ENCODE data around the gene PDGFB. TPM values are rescaled to one million over a fixed set of nuclear protein-coding genes. Genes with fewer than 3 reads are reported as not detected.

The PDGFB gene
- total RNA-seq, 1 experiment from 2014 or later: 39.7 TPM

DNA sequence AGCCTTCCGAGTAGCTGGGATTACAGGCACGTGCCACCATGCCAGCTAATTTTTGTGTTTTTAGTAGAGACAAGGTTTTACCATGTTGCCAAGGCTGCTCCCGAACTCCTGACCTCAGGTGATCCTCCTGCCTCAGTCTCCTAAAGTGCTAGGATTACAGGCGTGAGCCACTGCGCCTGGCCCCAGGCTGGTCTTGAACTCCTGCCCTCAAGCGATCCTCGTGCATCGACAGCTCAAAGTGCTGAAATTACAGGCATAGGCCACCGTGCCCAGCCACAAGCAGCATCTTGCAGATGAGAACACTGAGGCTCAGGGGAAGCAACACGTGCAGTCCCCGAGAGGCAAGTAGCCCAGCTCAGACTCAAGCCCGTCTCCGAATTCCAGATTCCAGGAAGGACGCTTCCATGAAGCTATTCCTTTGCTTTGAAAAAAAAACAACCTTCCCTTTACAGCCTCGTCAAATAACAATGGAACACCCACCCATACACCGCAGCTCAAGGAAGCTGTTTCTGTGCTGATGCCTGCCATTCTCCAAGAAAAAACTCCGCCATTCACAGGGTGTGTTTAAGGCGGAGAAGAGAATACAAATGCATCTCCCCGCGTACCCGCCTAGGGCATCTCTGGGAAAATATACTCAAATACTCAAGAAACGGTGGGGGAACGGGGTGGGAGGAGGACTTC, 34.5 kb upstream of the PDGFB start:
- no peak for DNase-seq
- ChIA-PET CTCF (no interaction called here), POLR2A (ENCODE audit: unreplicated experiment) (interaction anchor here (0.6 kb wide), 2 partner anchors 14 to 848 kb away, joined by 3 to 4 read pairs; no protein-coding TSS in a partner anchor)
- H2AFZ ChIP-seq: no peak overlapping the region
- intact Hi-C loops (cut with micrococcal nuclease; ENCODE audit: unreplicated experiment): no loop called here
- no peaks in the 10 kb centered on the region; the same call in none of the 2 replicates for H3K9me3 ChIP-seq (ENCODE audit: insufficient read depth, low read depth)
- no peaks in the 10 kb centered on the region for H3K9me2 ChIP-seq (ENCODE audit: insufficient read depth)
- H4K20me1 ChIP-seq (ENCODE audit: insufficient read depth): no peaks in the 10 kb centered on the region
- no peak overlapping the region for H3K4me2 ChIP-seq
- no peaks in the 10 kb centered on the region for H3K79me2 ChIP-seq (ENCODE audit: low read depth)
- no peak for TF ChIP-seq EZH2 (IDR thresholded peaks at IDR 0.05; ENCODE audit: low read depth)
- TF ChIP-seq, protein P1, sequence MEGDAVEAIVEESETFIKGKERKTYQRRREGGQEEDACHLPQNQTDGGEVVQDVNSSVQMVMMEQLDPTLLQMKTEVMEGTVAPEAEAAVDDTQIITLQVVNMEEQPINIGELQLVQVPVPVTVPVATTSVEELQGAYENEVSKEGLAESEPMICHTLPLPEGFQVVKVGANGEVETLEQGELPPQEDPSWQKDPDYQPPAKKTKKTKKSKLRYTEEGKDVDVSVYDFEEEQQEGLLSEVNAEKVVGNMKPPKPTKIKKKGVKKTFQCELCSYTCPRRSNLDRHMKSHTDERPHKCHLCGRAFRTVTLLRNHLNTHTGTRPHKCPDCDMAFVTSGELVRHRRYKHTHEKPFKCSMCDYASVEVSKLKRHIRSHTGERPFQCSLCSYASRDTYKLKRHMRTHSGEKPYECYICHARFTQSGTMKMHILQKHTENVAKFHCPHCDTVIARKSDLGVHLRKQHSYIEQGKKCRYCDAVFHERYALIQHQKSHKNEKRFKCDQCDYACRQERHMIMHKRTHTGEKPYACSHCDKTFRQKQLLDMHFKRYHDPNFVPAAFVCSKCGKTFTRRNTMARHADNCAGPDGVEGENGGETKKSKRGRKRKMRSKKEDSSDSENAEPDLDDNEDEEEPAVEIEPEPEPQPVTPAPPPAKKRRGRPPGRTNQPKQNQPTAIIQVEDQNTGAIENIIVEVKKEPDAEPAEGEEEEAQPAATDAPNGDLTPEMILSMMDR (conservative IDR thresholded peaks at IDR 0.05): no peak
- no TSS peak for BruUV-seq (replicated peaks)
- no peaks in the 10 kb centered on the region for H3K27me3 ChIP-seq (ENCODE audit: insufficient read depth, low read depth)
- H3K4me3 ChIP-seq: no peak overlapping the region
- H3K36me3 ChIP-seq (ENCODE audit: low read depth): no peaks in the 10 kb centered on the region
- peaks cover 31% of the 10 kb centered on the region for H3K4me1 ChIP-seq (replicated peaks; ENCODE audit: insufficient read depth)
- peaks cover 45% of the 10 kb centered on the region for H3F3A ChIP-seq (ENCODE audit: insufficient read depth, low read depth)
- no peak overlapping the region for H3K27ac ChIP-seq

DNA sequence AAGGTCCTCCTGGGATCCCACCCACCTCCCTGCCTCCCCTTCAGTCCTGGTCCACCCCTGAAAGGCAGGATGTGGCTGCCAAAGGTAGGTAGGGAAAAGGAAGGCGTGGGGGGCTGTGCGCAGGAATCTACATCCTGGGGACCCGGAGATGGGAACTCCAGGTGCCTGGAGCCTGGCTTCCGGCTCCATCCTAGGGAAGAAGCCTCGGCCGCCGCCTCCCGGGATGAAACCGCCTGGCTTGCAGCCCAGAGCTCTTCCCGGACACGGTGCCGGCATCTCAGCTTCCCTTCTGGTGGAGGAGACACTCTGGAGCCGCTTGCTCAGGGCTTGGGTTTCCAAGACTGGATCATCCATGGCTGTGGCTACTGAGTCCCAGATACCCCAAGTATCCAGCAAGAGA, 33.3 kb upstream of the PDGFB start:
- Histone ChIP-seq H3K27ac (no peak overlapping the region), H3K4me2 (no peak overlapping the region), H3K9me2 (ENCODE audit: insufficient read depth) (no peaks in the 10 kb centered on the region), H3K36me3 (ENCODE audit: low read depth) (no peaks in the 10 kb centered on the region), H3K4me3 (no peak overlapping the region), H3K9me3 (ENCODE audit: insufficient read depth, low read depth) (no peaks in the 10 kb centered on the region; the same call in none of the 2 replicates), H3F3A (ENCODE audit: insufficient read depth, low read depth) (peaks cover 36% of the 10 kb centered on the region), H3K79me2 (ENCODE audit: low read depth) (no peaks in the 10 kb centered on the region), H4K20me1 (ENCODE audit: insufficient read depth) (no peaks in the 10 kb centered on the region), H3K27me3 (ENCODE audit: insufficient read depth, low read depth) (no peaks in the 10 kb centered on the region), H3K4me1 (replicated peaks; ENCODE audit: insufficient read depth) (peaks cover 21% of the 10 kb centered on the region), H2AFZ (no peak overlapping the region)
- no peak for DNase-seq
- TF ChIP-seq, protein P1 (conservative IDR thresholded peaks at IDR 0.05): no peak
- no peak for TF ChIP-seq EZH2 (IDR thresholded peaks at IDR 0.05; ENCODE audit: low read depth)
- intact Hi-C loops (cut with micrococcal nuclease; ENCODE audit: unreplicated experiment): no loop called here
- CTCF ChIA-PET: no interaction called here
- BruUV-seq (replicated peaks): no TSS peak
- POLR2A ChIA-PET (ENCODE audit: unreplicated experiment): no interaction called here

DNA sequence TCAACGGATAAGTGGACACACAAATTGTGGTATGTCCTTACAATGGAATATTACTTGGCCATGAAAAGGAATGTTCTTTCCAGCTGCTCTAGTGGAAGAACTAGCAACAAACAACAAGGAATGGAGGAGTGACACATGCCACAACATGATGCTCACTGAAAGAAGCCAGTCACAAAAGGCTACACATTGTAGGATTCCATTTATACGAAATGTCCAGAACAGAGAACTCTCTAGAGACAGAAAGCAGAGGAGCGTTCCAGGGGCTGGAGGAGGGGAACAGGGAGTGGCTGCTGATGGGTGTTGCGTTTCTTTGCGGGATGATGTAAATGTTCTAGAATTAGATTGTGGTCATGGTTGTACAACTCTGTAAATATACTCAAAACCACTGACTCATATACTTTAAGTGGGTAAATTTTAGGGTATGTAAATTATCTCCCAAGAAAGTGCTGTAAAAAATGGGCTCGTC, 32.4 kb upstream of the PDGFB start:
- no peaks in the 10 kb centered on the region; the same call in none of the 2 replicates for H3K9me3 ChIP-seq (ENCODE audit: insufficient read depth, low read depth)
- no peaks in the 10 kb centered on the region for H3K9me2 ChIP-seq (ENCODE audit: insufficient read depth)
- H2AFZ ChIP-seq: no peak overlapping the region
- POLR2A ChIA-PET (ENCODE audit: unreplicated experiment): no interaction called here
- no peaks in the 10 kb centered on the region for H4K20me1 ChIP-seq (ENCODE audit: insufficient read depth)
- peaks cover 28% of the 10 kb centered on the region; the same call in 1 of the 2 replicates for H3F3A ChIP-seq (ENCODE audit: insufficient read depth, low read depth)
- no peak overlapping the region for H3K27ac ChIP-seq
- no TSS peak for BruUV-seq (replicated peaks)
- peaks cover 12% of the 10 kb centered on the region for H3K4me1 ChIP-seq (replicated peaks; ENCODE audit: insufficient read depth)
- H3K79me2 ChIP-seq (ENCODE audit: low read depth): no peaks in the 10 kb centered on the region
- no peak overlapping the region for H3K4me3 ChIP-seq
- DNase-seq: peak in 1 of 2 experiments; percentile 59
- CTCF ChIA-PET: no interaction called here
- no peak overlapping the region for H3K4me2 ChIP-seq
- TF ChIP-seq EZH2 (IDR thresholded peaks at IDR 0.05; ENCODE audit: low read depth): no peak
- TF ChIP-seq, protein P1 (conservative IDR thresholded peaks at IDR 0.05): no peak
- intact Hi-C loops (cut with micrococcal nuclease; ENCODE audit: unreplicated experiment): no loop called here
- H3K36me3 ChIP-seq (ENCODE audit: low read depth): no peaks in the 10 kb centered on the region
- H3K27me3 ChIP-seq (ENCODE audit: insufficient read depth, low read depth): no peaks in the 10 kb centered on the region
